ENCODE data around the gene GNB1. TPM values are rescaled to one million over a fixed set of nuclear protein-coding genes. Genes with fewer than 3 reads are reported as not detected.

GNB1 gene
- total RNA-seq, 1 donor from 2014 or later: 159 TPM

GRCh38 chr1:1833916-1834325 is 57.0 kb downstream of the GNB1 start:
- H3K4me1 ChIP-seq: peaks cover 38% of the 10 kb centered on the region
- H3K4me3 ChIP-seq: no peak overlapping the region

GRCh38 chr1:1833456-1833855 is 57.4 kb downstream of the GNB1 start:
- H3K27ac ChIP-seq: no peak overlapping the region
- peaks cover 34% of the 10 kb centered on the region for H3K4me1 ChIP-seq
- no peaks in the 10 kb centered on the region for H3K9me3 ChIP-seq
- H3K27me3 ChIP-seq: no peaks in the 10 kb centered on the region
- DNase-seq (ENCODE audit: extremely low spot score in 2 of 2): no peak
- no peak overlapping the region for H3K4me3 ChIP-seq
- TF ChIP-seq POLR2A (IDR thresholded peaks at IDR 0.05) (no peak), CTCF (IDR thresholded peaks at IDR 0.05) (no peak), POLR2AphosphoS5 (IDR thresholded peaks at IDR 0.05; ENCODE audit: insufficient read depth in 1 of 2, low read depth in 1 of 2) (no peak)
- H3K36me3 ChIP-seq: peaks cover 0 to 6% of the 10 kb centered on the region in 2 donors
- intact Hi-C loops (cut with DNase I): no loop called here

More at GRCh38 chr1:1833916-1834325, 57.0 kb downstream of the GNB1 start:
- no peaks in the 10 kb centered on the region for H3K27me3 ChIP-seq
- DNase-seq (ENCODE audit: extremely low spot score in 2 of 2): no peak
- intact Hi-C loops (cut with DNase I): no loop called here
- no peaks in the 10 kb centered on the region for H3K9me3 ChIP-seq
- no peak overlapping the region for H3K27ac ChIP-seq
- H3K36me3 ChIP-seq: peaks cover 0 to 6% of the 10 kb centered on the region in 2 donors
- no peak for TF ChIP-seq POLR2A (IDR thresholded peaks at IDR 0.05)
- no peak for TF ChIP-seq CTCF (IDR thresholded peaks at IDR 0.05)
- no peak for TF ChIP-seq POLR2AphosphoS5 (IDR thresholded peaks at IDR 0.05; ENCODE audit: insufficient read depth in 1 of 2, low read depth in 1 of 2)

GRCh38 chr1:1832820-1833219 is 58.1 kb downstream of the GNB1 start:
- peaks cover 0 to 6% of the 10 kb centered on the region in 2 donors for H3K36me3 ChIP-seq
- no peaks in the 10 kb centered on the region for H3K9me3 ChIP-seq
- DNase-seq (ENCODE audit: extremely low spot score in 2 of 2): no peak
- H3K4me1 ChIP-seq: peaks cover 34% of the 10 kb centered on the region
- TF ChIP-seq POLR2AphosphoS5 (IDR thresholded peaks at IDR 0.05; ENCODE audit: insufficient read depth in 1 of 2, low read depth in 1 of 2) (no peak), POLR2A (IDR thresholded peaks at IDR 0.05) (no peak), CTCF (IDR thresholded peaks at IDR 0.05) (no peak)
- no peak overlapping the region for H3K4me3 ChIP-seq
- intact Hi-C loops (cut with DNase I): no loop called here
- no peak overlapping the region for H3K27ac ChIP-seq
- no peaks in the 10 kb centered on the region for H3K27me3 ChIP-seq

GRCh38 chr1:1832166-1832565 is 58.7 kb downstream of the GNB1 start:
- H3K27me3 ChIP-seq: no peaks in the 10 kb centered on the region
- no peak overlapping the region for H3K27ac ChIP-seq
- peaks cover 0 to 6% of the 10 kb centered on the region in 2 donors for H3K36me3 ChIP-seq
- TF ChIP-seq CTCF (IDR thresholded peaks at IDR 0.05) (no peak), POLR2A (IDR thresholded peaks at IDR 0.05) (no peak), POLR2AphosphoS5 (IDR thresholded peaks at IDR 0.05; ENCODE audit: insufficient read depth in 1 of 2, low read depth in 1 of 2) (no peak)
- no peaks in the 10 kb centered on the region for H3K9me3 ChIP-seq
- intact Hi-C loops (cut with DNase I): no loop called here
- no peak for DNase-seq (ENCODE audit: extremely low spot score in 2 of 2)
- H3K4me3 ChIP-seq: no peak overlapping the region
- peaks cover 38% of the 10 kb centered on the region for H3K4me1 ChIP-seq

GRCh38 chr1:1827089-1827848 is 63.6 kb downstream of the GNB1 start:
- Histone ChIP-seq H3K27ac (no peak overlapping the region), H3K36me3 (peaks cover 0 to 19% of the 10 kb centered on the region in 2 donors), H3K4me3 (no peak overlapping the region), H3K4me1 (peaks cover 16% of the 10 kb centered on the region), H3K9me3 (no peaks in the 10 kb centered on the region), H3K27me3 (no peaks in the 10 kb centered on the region)
- no peak for DNase-seq (ENCODE audit: extremely low spot score in 2 of 2)
- TF ChIP-seq POLR2AphosphoS5 (IDR thresholded peaks at IDR 0.05; ENCODE audit: insufficient read depth in 1 of 2, low read depth in 1 of 2) (no peak), CTCF (IDR thresholded peaks at IDR 0.05) (no peak), POLR2A (IDR thresholded peaks at IDR 0.05) (no peak)
- intact Hi-C loops (cut with DNase I): no loop called here

All from vagina (tissue), 2 donors.